GM21737 (cell line): ENCODE data around the gene TWF2.

Experiments used
- ATAC-seq: cut with Tn5 transposase; IDR thresholded peaks from one replicate; pipeline ENCODE4 v1.9.1; 2021; ENCODE audit warnings: mild to moderate bottlenecking, moderate library complexity; ENCODE audit not compliant: unreplicated experiment

TWF2 gene

GRCh38 chr3:52223449-52224408 is 15.2 kb downstream of the TWF2 start:
- ATAC-seq = no peak

GRCh38 chr3:52222319-52223221 is 16.4 kb downstream of the TWF2 start:
- no peak for ATAC-seq

DNA sequence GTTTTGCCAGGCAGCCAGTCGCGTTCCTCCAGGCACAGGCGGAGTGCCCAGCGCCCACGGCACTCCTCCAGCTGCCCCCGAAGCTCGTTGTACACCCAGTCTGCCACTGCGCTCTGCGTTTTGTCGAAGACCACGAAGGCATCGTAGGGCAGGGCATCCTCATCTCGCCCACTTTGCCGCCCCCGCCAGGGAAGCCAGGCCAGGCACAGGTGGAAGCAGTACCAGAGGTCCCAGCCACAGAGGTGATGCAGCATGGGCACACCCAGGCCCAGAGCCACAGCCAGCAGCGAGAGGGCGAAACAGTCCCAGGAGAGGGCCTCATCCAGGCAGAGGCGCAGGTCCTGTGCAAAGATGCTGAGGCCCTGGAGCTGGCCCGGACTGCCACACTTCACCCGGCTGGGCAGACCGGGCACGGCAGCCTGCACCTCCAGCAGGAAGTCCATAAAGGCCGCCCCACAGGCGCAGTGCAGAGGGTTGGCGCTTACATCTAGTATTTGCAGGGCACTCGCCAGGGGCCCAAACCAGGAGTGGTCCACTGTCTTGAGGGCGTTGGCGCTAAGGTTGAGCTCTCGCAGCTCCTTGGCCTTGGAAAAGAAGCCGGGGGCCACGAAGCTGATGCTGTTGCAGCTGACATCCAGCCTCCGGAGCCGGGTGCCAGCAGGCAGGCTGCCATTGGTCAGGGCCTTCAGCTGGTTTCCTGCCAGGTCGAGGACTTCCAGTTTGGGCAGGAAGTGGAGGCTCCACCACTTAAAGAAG is 17.2 kb downstream of the TWF2 start:
- no peak for ATAC-seq

- ATAC-seq = no peak
Observed at GRCh38 chr3:52221141-52221562, 17.8 kb downstream of the TWF2 start.

DNA sequence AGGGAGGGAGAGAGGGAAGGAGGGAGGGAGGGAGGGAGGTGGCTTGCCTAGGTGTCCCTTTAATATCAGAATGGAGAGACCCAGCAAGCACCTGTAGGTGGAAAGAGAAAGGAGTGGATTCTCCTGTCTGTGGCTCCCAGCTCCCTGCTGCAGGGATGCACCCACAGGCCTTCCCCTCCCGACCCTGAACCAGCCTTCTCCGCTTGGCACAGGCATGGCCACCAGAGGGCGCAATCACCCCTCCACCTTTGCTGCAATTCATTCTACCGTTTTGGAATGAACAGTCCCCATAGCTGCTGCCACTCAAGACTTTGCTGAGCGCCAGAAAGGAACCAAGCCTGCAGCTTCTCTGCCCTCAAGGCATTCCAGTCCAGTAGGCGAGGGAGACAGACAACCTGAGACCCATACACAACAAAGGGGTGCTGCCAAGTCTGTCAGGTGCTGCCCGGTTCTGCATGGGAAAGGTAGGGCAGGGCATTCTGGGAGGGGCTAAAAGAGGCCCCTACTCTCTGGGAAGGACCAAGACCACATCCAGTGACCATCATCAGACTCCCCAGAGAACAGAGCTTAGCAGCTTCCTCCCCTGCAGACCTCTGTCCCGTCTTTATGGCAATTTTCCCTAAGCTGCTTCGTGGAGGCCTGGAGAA is 18.5 kb downstream of the TWF2 start:
- ATAC-seq = no peak

DNA sequence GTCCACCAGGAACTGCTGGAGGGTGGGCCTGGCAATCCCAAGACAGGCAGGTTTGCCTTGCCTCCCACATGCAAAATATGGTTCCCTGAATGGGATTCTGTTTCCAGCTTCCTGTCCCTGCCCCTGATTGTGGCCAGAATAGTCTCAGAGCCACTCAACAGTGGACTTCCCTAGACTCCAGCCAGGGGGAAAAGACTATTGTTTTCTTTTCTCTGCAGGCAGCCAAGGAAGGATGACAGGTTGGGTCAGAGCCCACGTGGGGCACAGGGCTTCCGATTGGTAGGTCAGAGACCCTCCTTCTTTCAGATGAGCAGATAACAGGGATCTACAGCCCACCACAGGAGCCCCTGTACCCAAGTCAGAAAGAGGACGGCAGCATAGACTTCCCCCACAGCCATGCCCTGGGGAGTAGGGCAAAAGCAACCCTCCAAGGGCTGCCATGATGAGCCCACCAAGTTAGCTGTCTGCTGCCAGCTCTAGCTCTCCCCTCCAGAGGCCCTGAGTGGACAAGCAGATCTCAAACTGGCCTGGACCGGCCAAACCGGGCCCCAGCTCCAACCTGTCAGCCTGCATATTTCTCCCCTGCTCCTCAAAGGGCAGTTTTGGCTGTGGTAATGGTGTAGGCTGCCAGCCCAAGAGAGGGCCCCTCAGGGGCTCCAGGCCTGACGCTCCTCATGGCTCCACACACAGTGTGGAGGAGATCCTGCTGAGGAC is 19.9 kb downstream of the TWF2 start:
- no peak for ATAC-seq

- ATAC-seq = no peak
Observed at GRCh38 chr3:52218454-52218853, 20.5 kb downstream of the TWF2 start.

GRCh38 chr3:52218026-52218425 is 20.9 kb downstream of the TWF2 start:
- no peak for ATAC-seq

- ATAC-seq = no peak
Observed at GRCh38 chr3:52217409-52217805, 21.6 kb downstream of the TWF2 start.

- ATAC-seq = no peak
Observed at GRCh38 chr3:52216585-52217408, 22.2 kb downstream of the TWF2 start.

DNA sequence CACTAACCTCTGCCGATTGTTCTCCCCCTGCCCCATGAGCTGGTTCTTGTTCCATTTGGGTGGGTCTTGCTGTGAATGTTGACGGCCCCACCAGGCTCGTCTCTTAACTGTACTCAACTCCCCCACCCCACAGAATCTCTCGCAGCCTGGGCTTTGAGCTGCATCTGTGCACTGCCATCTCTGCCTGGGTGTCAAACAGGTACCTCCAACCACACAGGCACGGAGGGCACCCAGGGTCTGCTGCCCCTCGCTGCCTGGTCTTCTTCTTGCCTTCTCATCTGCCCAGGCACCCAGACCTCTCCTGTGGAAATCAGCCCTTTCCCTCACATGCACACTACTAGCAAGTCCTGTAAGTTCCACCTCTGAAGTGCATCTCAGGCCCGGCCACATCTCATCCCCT is 23.6 kb downstream of the TWF2 start:
- ATAC-seq = no peak

GRCh38 chr3:52213901-52214300 is 25.1 kb downstream of the TWF2 start:
- no peak for ATAC-seq

GRCh38 chr3:52213005-52213404 is 26.0 kb downstream of the TWF2 start:
- no peak for ATAC-seq

GRCh38 chr3:52211268-52211891 is 27.6 kb downstream of the TWF2 start:
- ATAC-seq = no peak

- ATAC-seq = no peak
Observed at GRCh38 chr3:52210550-52211046, 28.4 kb downstream of the TWF2 start.

DNA sequence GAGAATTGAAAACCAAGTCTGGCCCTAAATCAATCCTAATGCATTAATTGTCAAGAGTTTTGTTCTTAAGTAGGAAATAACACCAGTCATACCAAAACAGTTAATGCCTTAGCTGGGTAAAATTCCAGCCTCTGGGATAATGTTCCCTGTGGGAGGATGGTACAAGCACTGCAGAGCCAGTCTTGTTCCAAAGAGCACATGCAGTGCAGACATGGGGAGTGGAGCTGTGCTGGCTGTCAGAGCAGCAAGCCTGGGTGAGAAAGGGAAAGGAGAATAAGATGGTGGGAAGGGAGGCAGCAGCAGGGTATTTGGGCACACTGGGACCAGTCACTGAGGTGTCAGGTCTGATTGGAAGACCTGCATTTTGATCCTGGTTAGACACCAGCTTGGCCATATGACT is 28.9 kb downstream of the TWF2 start:
- ATAC-seq = no peak

GRCh38 chr3:52208556-52208955 is 30.4 kb downstream of the TWF2 start:
- ATAC-seq = no peak

- no peak for ATAC-seq
Observed at GRCh38 chr3:52205727-52206372, 33.1 kb downstream of the TWF2 start.
